NB4 (cell line): ENCODE measurements around the gene WHAMM.

Source experiments
- DNase-seq: peaks from one replicate; pipeline ENCODE4 v3.0.0; 2010; ENCODE audit warnings: low read depth
- H3K4me3 ChIP-seq: one replicate; pipeline ENCODE4 v1.5.1; 2011; ENCODE audit warnings: mild to moderate bottlenecking, low read depth, low read length, moderate library complexity
- CTCF ChIP-seq: IDR thresholded peaks from one replicate; pipeline ENCODE4 v1.5.1; 2012; ENCODE audit warnings: low read depth, low read length
- MAX ChIP-seq: IDR thresholded peaks from 2 replicates; pipeline ENCODE4 v1.6.1; 2011; ENCODE audit warnings: low read depth, low read length
- MYC ChIP-seq: IDR thresholded peaks from 2 replicates; pipeline ENCODE4 v1.6.1; 2011; ENCODE audit warnings: low read depth, low read length
- POLR2A ChIP-seq: IDR thresholded peaks from 2 replicates; pipeline ENCODE4 v1.6.1; 2011; ENCODE audit warnings: mild to moderate bottlenecking; ENCODE audit not compliant: insufficient read length; ENCODE audit errors: extremely low read depth

The WHAMM gene

GRCh38 chr15:82878325-82878724, 68.9 kb downstream of the WHAMM start:
- DNase-seq: no peak
- H3K4me3 ChIP-seq: no peak overlapping the region
- no peak for TF ChIP-seq CTCF
- TF ChIP-seq POLR2A: no peak
- no peak for TF ChIP-seq MAX
- no peak for TF ChIP-seq MYC

- no peak for DNase-seq
- H3K4me3 ChIP-seq: no peak overlapping the region
- TF ChIP-seq MAX (no peak), CTCF (no peak), POLR2A (no peak), MYC (no peak)
These were observed 71.3 kb downstream of the WHAMM start for GRCh38 chr15:82880704-82881103.

GRCh38 chr15:82881747-82882146, 72.3 kb downstream of the WHAMM start:
- TF ChIP-seq MAX: no peak
- no peak for DNase-seq

GRCh38 chr15:82882273-82882928, 73.0 kb downstream of the WHAMM start:
- no peak for TF ChIP-seq POLR2A
- no peak for TF ChIP-seq MYC
- no peak for TF ChIP-seq CTCF
- no peak for TF ChIP-seq MAX
- no peak for DNase-seq
- no peak overlapping the region for H3K4me3 ChIP-seq

More at GRCh38 chr15:82881747-82882146, 72.3 kb downstream of the WHAMM start:
- H3K4me3 ChIP-seq: no peak overlapping the region
